Natural killer cell (primary cell): ENCODE results near the gene MGMT. TPM values are rescaled to one million over a fixed set of nuclear protein-coding genes. Genes with fewer than 3 reads are reported as not detected.

ENCODE experiments used
- ATAC-seq, 3 donors: fragments of 150-1000 bp in 2 of 3; fragments of 200-7000 bp in 1 of 3; cut with Tn5 transposase; 1 replicate in 1 of 3; 2 replicates in 2 of 3; pipeline ENCODE4 v1.10.0; 2021; ENCODE audit warnings: mild to moderate bottlenecking in 2 of 3, moderate library complexity in 2 of 3
- DNase-seq, 2 donors: peaks; one replicate each; pipeline versions ENCODE4 v3.0.0 to v3.0.0-alpha.2; 2013 to 2021; ENCODE audit warnings: mixed read lengths in 1 of 2
- H3K27ac ChIP-seq: one replicate; pipeline ENCODE4 v1.5.1; 2013; ENCODE audit warnings: mild to moderate bottlenecking, low read length
- H3K27me3 ChIP-seq: one replicate; pipeline ENCODE4 v1.6.1; 2013; ENCODE audit warnings: low read length; ENCODE audit not compliant: control insufficient read depth, insufficient read depth
- H3K36me3 ChIP-seq: one replicate; pipeline ENCODE4 v1.6.1; 2013; ENCODE audit warnings: low read length; ENCODE audit not compliant: control insufficient read depth, insufficient read depth
- H3K4me1 ChIP-seq: one replicate; pipeline ENCODE4 v1.6.1; 2013; ENCODE audit warnings: low read length; ENCODE audit not compliant: control insufficient read depth, insufficient read depth
- H3K4me3 ChIP-seq: one replicate; pipeline ENCODE4 v1.5.1; 2013; ENCODE audit warnings: low read length
- H3K9me3 ChIP-seq: one replicate; pipeline ENCODE4 v1.6.1; 2013; ENCODE audit warnings: low read length; ENCODE audit not compliant: control insufficient read depth, insufficient read depth
- H3K27ac Mint-ChIP-seq, 2 donors: one replicate each; pipeline ENCODE4 v1.8.0; 2022; ENCODE audit warnings: mild to moderate bottlenecking in 2 of 2, mixed read lengths in 2 of 2, moderate library complexity in 1 of 2
- H3K27me3 Mint-ChIP-seq, 2 donors: one replicate each; pipeline ENCODE4 v1.8.0; 2022; ENCODE audit warnings: low read depth in 2 of 2, mixed read lengths in 2 of 2
- H3K36me3 Mint-ChIP-seq: one replicate; pipeline ENCODE4 v1.8.0; 2022; ENCODE audit warnings: mixed read lengths
- H3K4me1 Mint-ChIP-seq, 2 donors: one replicate each; pipeline ENCODE4 v1.8.0; 2022; ENCODE audit warnings: mixed read lengths in 2 of 2
- H3K4me3 Mint-ChIP-seq: one replicate; pipeline ENCODE4 v1.8.0; 2022; ENCODE audit warnings: mild to moderate bottlenecking, moderate library complexity, mixed read lengths
- H3K9me3 Mint-ChIP-seq, 2 donors: one replicate each; pipeline ENCODE4 v1.8.0; 2022; ENCODE audit warnings: mixed read lengths in 2 of 2
- WGBS: methylation state at CpG from one replicate; pipeline ENCODE4 v1.1.7; 2013; ENCODE audit warnings: missing lambda C conversion rate; ENCODE audit not compliant: insufficient coverage; 5-methylcytosine and 5-hydroxymethylcytosine counted together
- intact Hi-C: fragments of 100-400 bp; cut with micrococcal nuclease; formaldehyde crosslinking; loops from one replicate; pipeline ENCODE4 v1.14.2; 2022
- total RNA-seq, 4 donors: library from RNA; stranded (reverse); fragments of 120-200 nt in 1 of 4; gene quantifications; one replicate each; pipeline versions ENCODE4 v1.2.3 to v1.2.4, GENCODE V29; 2013 to 2022
- TF ChIP-seq, protein P1 (sequence below): fragments of 200-600 bp; IDR thresholded peaks from one replicate; pipeline ENCODE4 v1.8.0; 2022; ENCODE audit warnings: antibody characterized with exemption

The MGMT gene
- total RNA-seq, 3 donors from 2014 or later (not counting 1 experiment from before 2014, with no cell fraction given) = 16.5 to 19.7 (median 18.8) TPM

DNA sequence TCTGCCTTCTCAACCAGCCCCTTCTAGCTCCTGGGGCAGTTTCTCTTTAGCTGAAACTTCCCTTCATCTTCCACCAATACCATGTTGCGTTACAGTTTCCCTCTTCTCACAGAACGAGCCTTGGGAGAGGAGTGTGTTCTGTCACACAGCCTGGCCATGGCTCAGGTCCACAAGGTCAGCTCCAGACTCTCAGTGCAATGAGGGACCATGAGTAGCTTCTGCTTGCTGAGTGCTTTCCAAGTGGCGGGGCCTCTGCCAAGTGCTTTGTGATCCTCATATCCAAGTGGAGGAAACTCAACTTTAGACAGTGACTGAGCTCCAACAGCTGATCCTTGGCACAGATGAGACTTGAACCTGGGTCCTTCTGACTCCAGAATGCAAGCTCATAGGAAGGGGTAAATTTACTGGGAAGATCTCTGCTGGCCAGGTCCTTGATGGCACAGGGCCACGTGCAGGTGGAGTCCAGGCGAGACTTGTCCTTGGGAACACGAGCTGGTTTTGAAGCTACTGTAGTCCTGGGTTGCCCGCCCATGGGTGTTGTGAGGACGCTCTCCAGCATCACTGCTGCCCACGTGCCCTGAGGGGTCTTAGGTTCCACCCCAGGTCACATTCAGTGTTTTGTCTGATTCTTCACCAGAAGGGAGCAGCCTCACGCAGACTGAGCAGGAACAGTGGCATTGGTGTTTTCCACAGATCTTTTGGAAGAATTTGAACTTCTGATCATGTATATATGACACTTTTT is 259.0 kb downstream of the MGMT start:
- H3K9me3 Mint-ChIP-seq = peaks cover 0 to 4% of the 10 kb centered on the region in 2 donors
- Histone ChIP-seq H3K9me3 (peaks cover 6% of the 10 kb centered on the region), H3K36me3 (no peaks in the 10 kb centered on the region), H3K4me1 (no peaks in the 10 kb centered on the region), H3K27me3 (no peaks in the 10 kb centered on the region), H3K4me3 (no peak overlapping the region), H3K27ac (no peak overlapping the region)
- TF ChIP-seq, protein P1, sequence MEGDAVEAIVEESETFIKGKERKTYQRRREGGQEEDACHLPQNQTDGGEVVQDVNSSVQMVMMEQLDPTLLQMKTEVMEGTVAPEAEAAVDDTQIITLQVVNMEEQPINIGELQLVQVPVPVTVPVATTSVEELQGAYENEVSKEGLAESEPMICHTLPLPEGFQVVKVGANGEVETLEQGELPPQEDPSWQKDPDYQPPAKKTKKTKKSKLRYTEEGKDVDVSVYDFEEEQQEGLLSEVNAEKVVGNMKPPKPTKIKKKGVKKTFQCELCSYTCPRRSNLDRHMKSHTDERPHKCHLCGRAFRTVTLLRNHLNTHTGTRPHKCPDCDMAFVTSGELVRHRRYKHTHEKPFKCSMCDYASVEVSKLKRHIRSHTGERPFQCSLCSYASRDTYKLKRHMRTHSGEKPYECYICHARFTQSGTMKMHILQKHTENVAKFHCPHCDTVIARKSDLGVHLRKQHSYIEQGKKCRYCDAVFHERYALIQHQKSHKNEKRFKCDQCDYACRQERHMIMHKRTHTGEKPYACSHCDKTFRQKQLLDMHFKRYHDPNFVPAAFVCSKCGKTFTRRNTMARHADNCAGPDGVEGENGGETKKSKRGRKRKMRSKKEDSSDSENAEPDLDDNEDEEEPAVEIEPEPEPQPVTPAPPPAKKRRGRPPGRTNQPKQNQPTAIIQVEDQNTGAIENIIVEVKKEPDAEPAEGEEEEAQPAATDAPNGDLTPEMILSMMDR = no peak
- no peaks in the 10 kb centered on the region for H3K4me1 Mint-ChIP-seq
- H3K36me3 Mint-ChIP-seq = peaks cover 9% of the 10 kb centered on the region
- H3K4me3 Mint-ChIP-seq = no peak overlapping the region
- intact Hi-C loops = no loop called here
- no peak overlapping the region for H3K27ac Mint-ChIP-seq
- no peak for ATAC-seq
- no peak for DNase-seq
- no peaks in the 10 kb centered on the region for H3K27me3 Mint-ChIP-seq
- 94% methylated on average over 10 of the region's 10 CpGs for WGBS

DNA sequence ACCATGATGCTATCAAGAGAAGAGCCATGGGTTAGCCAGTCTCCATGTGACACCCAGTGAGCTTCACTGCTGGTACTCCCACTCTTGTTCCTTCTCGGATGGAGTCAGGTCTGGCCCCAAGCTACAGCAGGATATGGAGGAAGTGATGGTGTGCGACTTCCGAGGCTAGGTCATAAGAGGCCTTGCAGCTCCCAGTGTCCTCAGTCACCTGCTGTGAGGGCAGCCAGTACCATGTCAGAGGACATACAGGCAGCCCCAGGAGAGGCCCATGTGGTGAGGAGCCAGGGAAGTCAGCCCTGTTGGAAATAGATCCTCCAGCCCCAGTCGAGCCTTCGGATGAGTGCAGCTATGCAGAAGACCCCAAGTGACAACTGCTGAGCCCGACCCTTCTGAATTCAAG is 260.0 kb downstream of the MGMT start:
- Histone ChIP-seq H3K27ac (no peak overlapping the region), H3K4me1 (no peaks in the 10 kb centered on the region), H3K27me3 (no peaks in the 10 kb centered on the region), H3K9me3 (peaks cover 6% of the 10 kb centered on the region), H3K36me3 (no peaks in the 10 kb centered on the region), H3K4me3 (no peak overlapping the region)
- Mint-ChIP-seq H3K4me1 (no peaks in the 10 kb centered on the region), H3K27ac (no peak overlapping the region), H3K9me3 (no peaks in the 10 kb centered on the region), H3K36me3 (no peaks in the 10 kb centered on the region), H3K27me3 (no peaks in the 10 kb centered on the region), H3K4me3 (no peak overlapping the region)
- ATAC-seq = no peak
- DNase-seq = no peak
- TF ChIP-seq, protein P1 = no peak
- 96% methylated on average over 6 of the region's 6 CpGs for WGBS
- intact Hi-C loops = no loop called here

DNA sequence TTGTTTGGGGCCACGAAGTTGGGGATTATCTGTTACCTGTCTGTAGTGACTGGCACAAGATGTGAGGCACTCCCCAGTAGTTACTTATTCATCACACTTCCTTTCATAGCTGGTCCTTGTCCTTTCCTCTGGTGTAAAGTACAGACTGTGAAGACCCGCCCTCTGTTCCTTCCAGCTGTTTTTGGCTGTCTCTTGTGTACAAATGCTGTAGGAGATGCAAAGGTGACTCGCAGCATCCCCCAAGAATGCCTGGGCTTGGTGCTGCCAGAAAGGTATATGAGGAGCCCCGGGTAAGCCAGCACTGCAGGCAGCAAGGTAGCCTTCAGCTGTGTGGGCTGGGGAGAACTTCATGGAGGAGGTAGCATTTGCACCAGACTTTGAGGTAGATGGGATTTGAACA is 260.5 kb downstream of the MGMT start:
- H3K36me3 ChIP-seq = no peaks in the 10 kb centered on the region
- no peaks in the 10 kb centered on the region for H3K27me3 ChIP-seq
- no peaks in the 10 kb centered on the region for H3K9me3 Mint-ChIP-seq
- no peaks in the 10 kb centered on the region for H3K36me3 Mint-ChIP-seq
- no peak overlapping the region for H3K4me3 Mint-ChIP-seq
- H3K9me3 ChIP-seq = peaks cover 6% of the 10 kb centered on the region
- H3K4me3 ChIP-seq = no peak overlapping the region
- H3K4me1 Mint-ChIP-seq = no peaks in the 10 kb centered on the region
- no peaks in the 10 kb centered on the region for H3K27me3 Mint-ChIP-seq
- intact Hi-C loops = no loop called here
- TF ChIP-seq, protein P1 = no peak
- H3K4me1 ChIP-seq = no peaks in the 10 kb centered on the region
- ATAC-seq = no peak
- 96% methylated on average over 4 of the region's 4 CpGs for WGBS
- no peak overlapping the region for H3K27ac ChIP-seq
- DNase-seq = no peak
- H3K27ac Mint-ChIP-seq = no peak overlapping the region
